DOHH2 (cell line): ENCODE results near the gene NLGN4X.

Source experiments
- H3F3A ChIP-seq: fragments of 200-600 bp; sonication (generic), shearing (Covaris generic); 2 replicates; pipeline ENCODE4 v1.6.0; 2016; ENCODE audit warnings: antibody characterized with exemption, mild to moderate bottlenecking; ENCODE audit not compliant: control insufficient read depth, insufficient read depth
- H3K27ac ChIP-seq: fragments of 200-600 bp; sonication (generic); 2 replicates; pipeline ENCODE4 v1.5.1; 2014; ENCODE audit warnings: low read depth, mild to moderate bottlenecking, low read length, moderate library complexity
- H3K27me3 ChIP-seq: fragments of 200-600 bp; sonication (generic); 2 replicates; pipeline ENCODE4 v1.6.1; 2014; ENCODE audit warnings: mild to moderate bottlenecking, low read length, mixed read lengths; ENCODE audit not compliant: control insufficient read depth
- H3K36me3 ChIP-seq: fragments of 200-600 bp; sonication (generic); 2 replicates; pipeline ENCODE4 v1.6.1; 2014; ENCODE audit warnings: mild to moderate bottlenecking, low read length, moderate library complexity, mixed read lengths; ENCODE audit not compliant: control insufficient read depth
- H3K4me1 ChIP-seq: fragments of 200-600 bp; sonication (generic); 2 replicates; pipeline ENCODE4 v1.6.1; 2014; ENCODE audit warnings: mild to moderate bottlenecking, low read length, mixed read lengths; ENCODE audit not compliant: control insufficient read depth
- H3K4me2 ChIP-seq: fragments of 200-600 bp; sonication (generic); 2 replicates; pipeline ENCODE4 v1.6.0; 2014; ENCODE audit warnings: mild to moderate bottlenecking, low read length, moderate library complexity
- H3K4me3 ChIP-seq: fragments of 200-600 bp; sonication (generic); 2 replicates; pipeline ENCODE4 v1.5.1; 2014; ENCODE audit warnings: mild to moderate bottlenecking, low read length, mixed read lengths
- H3K79me2 ChIP-seq: fragments of 200-600 bp; sonication (generic); 2 replicates; pipeline ENCODE4 v1.6.1; 2014; ENCODE audit warnings: mild to moderate bottlenecking, low read length, mixed read lengths; ENCODE audit not compliant: control insufficient read depth
- H3K9me2 ChIP-seq: fragments of 200-600 bp; sonication (generic); replicated peaks from 2 replicates; pipeline ENCODE4 v1.6.1; 2014; ENCODE audit warnings: mild to moderate bottlenecking, low read length, mixed read lengths; ENCODE audit not compliant: control insufficient read depth
- H3K9me3 ChIP-seq: fragments of 200-600 bp; sonication (generic); 2 replicates; pipeline ENCODE4 v1.6.1; 2014; ENCODE audit warnings: antibody characterized with exemption, low read length, mixed read lengths; ENCODE audit not compliant: control insufficient read depth, insufficient read depth
- H4K20me1 ChIP-seq: fragments of 200-600 bp; sonication (generic); 2 replicates; pipeline ENCODE4 v1.6.0; 2014; ENCODE audit warnings: low read depth, mild to moderate bottlenecking, antibody characterized with exemption, low read length, moderate library complexity; ENCODE audit not compliant: control insufficient read depth, insufficient read depth
- CTCF ChIP-seq: fragments of 200-600 bp; sonication (generic); IDR thresholded peaks from one replicate; pipeline ENCODE4 v1.5.1; 2014; ENCODE audit warnings: antibody characterized with exemption, mild to moderate bottlenecking, low read depth, low read length; ENCODE audit not compliant: poor library complexity, severe bottlenecking
- EZH2phosphoT487 ChIP-seq: fragments of 200-600 bp; sonication (generic); IDR thresholded peaks from 2 replicates; pipeline ENCODE4 v1.6.1; 2017; ENCODE audit warnings: borderline replicate concordance, mild to moderate bottlenecking, antibody characterized with exemption, low read length, moderate library complexity, mixed read lengths

Gene NLGN4X

GRCh38 chrX:6071731-6072130 lies 156.9 kb downstream of the NLGN4X start:
- H3K4me2 ChIP-seq: no peak overlapping the region
- no peaks in the 10 kb centered on the region for H3K79me2 ChIP-seq
- no peaks in the 10 kb centered on the region for H3K36me3 ChIP-seq
- no peaks in the 10 kb centered on the region for H3K9me3 ChIP-seq
- TF ChIP-seq EZH2phosphoT487 (no peak), CTCF (no peak)
- H3K4me1 ChIP-seq: no peaks in the 10 kb centered on the region
- no peak overlapping the region for H3K4me3 ChIP-seq
- H3K27me3 ChIP-seq: no peaks in the 10 kb centered on the region
- no peaks in the 10 kb centered on the region for H4K20me1 ChIP-seq
- no peak overlapping the region for H3K27ac ChIP-seq
- no peaks in the 10 kb centered on the region for H3F3A ChIP-seq
- no peaks in the 10 kb centered on the region for H3K9me2 ChIP-seq

- Histone ChIP-seq H3K9me2 (no peaks in the 10 kb centered on the region), H3K4me3 (no peak overlapping the region), H3K9me3 (no peaks in the 10 kb centered on the region), H3K79me2 (no peaks in the 10 kb centered on the region), H3K4me1 (no peaks in the 10 kb centered on the region), H3K27ac (no peak overlapping the region), H3F3A (no peaks in the 10 kb centered on the region), H4K20me1 (no peaks in the 10 kb centered on the region), H3K36me3 (no peaks in the 10 kb centered on the region), H3K27me3 (no peaks in the 10 kb centered on the region), H3K4me2 (no peak overlapping the region)
- TF ChIP-seq CTCF (no peak), EZH2phosphoT487 (no peak)
Observed at GRCh38 chrX:6067600-6067999, 161.1 kb downstream of the NLGN4X start.

- no peaks in the 10 kb centered on the region for H3K4me1 ChIP-seq
- no peaks in the 10 kb centered on the region for H4K20me1 ChIP-seq
- H3K9me3 ChIP-seq: no peaks in the 10 kb centered on the region
- H3K4me2 ChIP-seq: no peak overlapping the region
- no peaks in the 10 kb centered on the region for H3K9me2 ChIP-seq
- no peak overlapping the region for H3K4me3 ChIP-seq
- no peaks in the 10 kb centered on the region for H3K36me3 ChIP-seq
- H3F3A ChIP-seq: no peaks in the 10 kb centered on the region
- TF ChIP-seq EZH2phosphoT487 (no peak), CTCF (no peak)
- H3K27me3 ChIP-seq: no peaks in the 10 kb centered on the region
- H3K79me2 ChIP-seq: no peaks in the 10 kb centered on the region
- no peak overlapping the region for H3K27ac ChIP-seq
Observed at GRCh38 chrX:6053141-6053540, 175.5 kb downstream of the NLGN4X start.
